Heart right ventricle (tissue), 16 donors: ENCODE measurements around the gene STK24. TPM values are rescaled to one million over a fixed set of nuclear protein-coding genes. Genes with fewer than 3 reads are reported as not detected.
A peak's percentile ranks its signal among the peaks of the same experiment; 100 is the strongest.

Experiments used
- ATAC-seq, 8 donors: fragments of 200-7000 bp; cut with Tn5 transposase; one replicate each; pipeline ENCODE4 v1.9.1; 2020; ENCODE audit warnings: mild to moderate bottlenecking in 8 of 8, moderate library complexity in 8 of 8, moderate number of reproducible peaks in 1 of 8
- DNase-seq, 2 donors: peaks; one replicate each; pipeline ENCODE4 v3.0.0-alpha.2; 2020
- H3K27ac ChIP-seq, 10 donors: fragments of 200-600 bp; sonication (generic) in 2 of 10; one replicate each; pipeline versions ENCODE4 v1.5.0 to v1.8.0; 2020 to 2022; ENCODE audit warnings: mild to moderate bottlenecking in 3 of 10
- H3K27me3 ChIP-seq, 7 donors: fragments of 200-600 bp; one replicate each; pipeline ENCODE4 v1.8.0; 2021 to 2022; ENCODE audit warnings: mild to moderate bottlenecking in 2 of 7
- H3K36me3 ChIP-seq, 9 donors: fragments of 200-600 bp; sonication (generic) in 1 of 9; one replicate each; pipeline versions ENCODE4 v1.5.0 to v1.8.0; 2020 to 2022; ENCODE audit warnings: mild to moderate bottlenecking in 2 of 9
- H3K4me1 ChIP-seq, 9 donors: fragments of 200-600 bp; sonication (generic) in 1 of 9; one replicate each; pipeline versions ENCODE4 v1.5.0 to v1.8.0; 2020 to 2022; ENCODE audit warnings: mild to moderate bottlenecking in 4 of 9
- H3K4me3 ChIP-seq, 10 donors: fragments of 200-600 bp; sonication (generic) in 2 of 10; one replicate each; pipeline versions ENCODE4 v1.5.0 to v1.8.0; 2020 to 2022; ENCODE audit warnings: mild to moderate bottlenecking in 7 of 10, moderate library complexity in 2 of 10
- H3K9me3 ChIP-seq, 11 donors: fragments of 200-600 bp in 10 of 11; sonication (generic) in 2 of 11; one replicate each; pipeline versions ENCODE4 v1.5.0 to v1.8.0; 2013 to 2022; ENCODE audit warnings: mild to moderate bottlenecking in 2 of 11, control low read depth in 1 of 11, moderate library complexity in 1 of 11
- CTCF ChIP-seq, 9 donors: fragments of 200-600 bp; sonication (generic) in 2 of 9; IDR thresholded peaks; one replicate each; pipeline versions ENCODE4 v1.5.0 to v1.8.0; 2021 to 2022; ENCODE audit warnings: antibody characterized with exemption in 9 of 9, mild to moderate bottlenecking in 5 of 9, moderate library complexity in 1 of 9
- WGBS, 2 donors: extraction: QIAGEN DNeasy Blood & Tissue Kit; methylation state at CpG; one replicate each; pipeline ENCODE4 v1.1.7; 2013; ENCODE audit warnings: inconsistent platforms in 1 of 2; 5-methylcytosine and 5-hydroxymethylcytosine counted together
- intact Hi-C, 10 donors: fragments of 100-400 bp; cut with DNase I; formaldehyde crosslinking; loops; one replicate each; pipeline versions ENCODE4 v1.11.1 to v1.14.2; 2022
- polyA plus RNA-seq, 2 donors: library from polyadenylated mRNA; stranded (reverse); fragments of 200-250 nt; gene quantifications; one replicate each; pipeline ENCODE4 v1.2.3, GENCODE V29; 2013
- total RNA-seq, 10 donors: library from RNA; stranded (reverse); fragmentation: NEBNext Ultra II Directional in 3 of 10; extraction: Animal tissue kit (Norgen Biotek cat#: 25700) in 3 of 10; gene quantifications; one replicate each; pipeline versions ENCODE4 v1.2.1 to v1.2.4, GENCODE V29; 2021 to 2023
- donor health status: Arrhythmogenic right ventricular cardiomyopathy.
- donor health status: ischemic (EF 13 %, LVEDD 7.1; RV severe dilation, severe dysfunction).
- donor health status: healthy with polysubstance abuse.
- donor health status: DM: no; HTN: yes; CAD: no.
- donor health status: DM: no; HTN: no; CAD: no.
- donor health status: ischemic (EF 25% LVEDD 6.9; RV normal size, moderate dysfunction).
- donor health status: ischemic (EF 25% LVEDD 5.7; RV mildly dilated, moderate dysfunction).
- donor health status: healthy.
- donor health status: DM: yes; HTN: yes; CAD: no.
- donor health status: Ischemic cardiomyopathy.
- donor health status: ischemic (EF 35%, LVEDD 5.7; RV mildly dilated, moderate dysfunction).
- donor health status: nonischemic (EF 11% LVEDD 7.7; RV severe dilation, severe dysfunction).
- donor health status: DM: yes; HTN: yes; CAD: no.
- donor health status: PGD.
- donor health status: ischemic (EF 29% LVEDD 5.4; RV normal size, mild dysfunction).
- donor health status: nonischemic (EF 23%, LVEDD 6.1; RV moderate dilation, normal function).

Gene STK24
- total and polyA plus RNA-seq, 12 donors = 20.8 to 72.9 (median 61.5) TPM

GRCh38 chr13:98450026-98450425 lies 126.9 kb downstream of the STK24 start:
- DNase-seq = no peak
- no peak for ATAC-seq
- TF ChIP-seq CTCF (IDR thresholded peaks at IDR 0.05) = no peak
- peak overlapping the region in 5 of 10 donors; percentile 31 to 54 (median 51) for H3K27ac ChIP-seq
- no peaks in the 10 kb centered on the region for H3K9me3 ChIP-seq
- WGBS, 2 donors = 62 to 69% methylated on average over 1 of the region's 1 CpG
- H3K4me1 ChIP-seq = peaks cover 11 to 72% (median 61%) of the 10 kb centered on the region in 9 donors
- H3K36me3 ChIP-seq = peaks cover 0 to 78% (median 15%) of the 10 kb centered on the region in 9 donors
- H3K27me3 ChIP-seq = no peaks in the 10 kb centered on the region
- intact Hi-C loops = loop anchor here in 5 of 10 donors (5.0 to 10.0 kb wide), 3 partner anchors 127 to 395 kb away; partner anchors contain the start of gene STK24 (in 3 of the 5)
- no peak overlapping the region for H3K4me3 ChIP-seq

- H3K27me3 ChIP-seq = no peaks in the 10 kb centered on the region
- H3K4me3 ChIP-seq = no peak overlapping the region
- peaks cover 0 to 72% (median 15%) of the 10 kb centered on the region in 9 donors for H3K36me3 ChIP-seq
- ATAC-seq (no peak), DNase-seq (no peak)
- no peak for TF ChIP-seq CTCF (IDR thresholded peaks at IDR 0.05)
- H3K27ac ChIP-seq = no peak overlapping the region
- peaks cover 11 to 67% (median 53%) of the 10 kb centered on the region in 9 donors for H3K4me1 ChIP-seq
- whole genome bisulfite sequencing, 2 donors = 93 to 95% methylated on average over 16 of the region's 16 CpGs
- intact Hi-C loops = loop anchor here in 8 of 10 donors (5.0 to 10.0 kb wide), 6 partner anchors 126 to 594 kb away; partner anchors contain the start of gene STK24 (in 4 of the 8)
- H3K9me3 ChIP-seq = no peaks in the 10 kb centered on the region
Observed at GRCh38 chr13:98449273-98449672, 127.6 kb downstream of the STK24 start.

- DNase-seq (no peak), ATAC-seq (no peak)
- peaks cover 0 to 66% (median 15%) of the 10 kb centered on the region in 9 donors for H3K36me3 ChIP-seq
- TF ChIP-seq CTCF (IDR thresholded peaks at IDR 0.05) = no peak
- H3K4me1 ChIP-seq = peaks cover 6 to 60% (median 46%) of the 10 kb centered on the region in 9 donors
- H3K27me3 ChIP-seq = no peaks in the 10 kb centered on the region
- 90% methylated on average over 5 of the region's 5 CpGs for WGBS, 2 donors
- no peaks in the 10 kb centered on the region for H3K9me3 ChIP-seq
- intact Hi-C loops = loop anchor here in 8 of 10 donors (5.0 to 10.0 kb wide), 6 partner anchors 126 to 594 kb away; partner anchors contain the start of gene STK24 (in 4 of the 8)
- H3K27ac ChIP-seq = no peak overlapping the region
- no peak overlapping the region for H3K4me3 ChIP-seq
Observed at GRCh38 chr13:98448642-98448928, 128.3 kb downstream of the STK24 start.

GRCh38 chr13:98447881-98448641 lies 128.8 kb downstream of the STK24 start:
- H3K9me3 ChIP-seq = no peaks in the 10 kb centered on the region
- peak; percentile 51 to 60 for DNase-seq
- H3K4me3 ChIP-seq = no peak overlapping the region
- ATAC-seq = no peak
- H3K27ac ChIP-seq = no peak overlapping the region
- H3K36me3 ChIP-seq = peaks cover 0 to 63% (median 15%) of the 10 kb centered on the region in 9 donors
- peaks cover 6 to 55% (median 41%) of the 10 kb centered on the region in 9 donors for H3K4me1 ChIP-seq
- TF ChIP-seq CTCF (IDR thresholded peaks at IDR 0.05) = peak in 8 of 9 donors; percentile 7 to 68 (median 62)
- WGBS, 2 donors = 61 to 63% methylated on average over 28 of the region's 28 CpGs
- intact Hi-C loops = loop anchor here in 8 of 10 donors (2.0 to 10.0 kb wide), 7 partner anchors 127 to 593 kb away; partner anchors contain the start of gene STK24 (in 4 of the 8)
- no peaks in the 10 kb centered on the region for H3K27me3 ChIP-seq
